ENCODE measurements around the gene TAX1BP3. TPM values are rescaled to one million over a fixed set of nuclear protein-coding genes. Genes with fewer than 3 reads are reported as not detected.

TAX1BP3 gene
- total and polyA plus RNA-seq, 4 donors: 11.9 to 27.7 (median 20.0) TPM

DNA sequence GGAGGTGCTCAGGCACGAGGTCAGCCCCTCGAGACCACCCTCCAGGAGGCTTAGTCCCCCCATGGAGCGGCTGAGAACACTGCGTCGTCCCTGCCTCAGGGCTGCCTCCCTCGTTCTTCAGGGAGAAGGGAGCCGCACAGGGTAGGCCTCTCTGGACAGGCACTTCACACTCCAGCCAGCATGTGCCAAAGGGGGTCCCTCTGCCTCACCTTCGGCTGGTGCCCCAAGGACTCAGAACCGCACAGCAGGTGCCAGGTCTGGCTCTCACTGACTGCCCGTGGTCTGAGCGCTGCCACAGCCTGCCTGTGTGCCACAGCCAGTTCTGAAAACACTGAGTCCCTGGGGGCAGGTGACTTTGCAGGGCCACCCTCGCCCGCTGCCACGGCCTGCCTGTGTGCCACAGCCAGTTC, 20.5 kb upstream of the TAX1BP3 start:
- TF ChIP-seq, protein P1, sequence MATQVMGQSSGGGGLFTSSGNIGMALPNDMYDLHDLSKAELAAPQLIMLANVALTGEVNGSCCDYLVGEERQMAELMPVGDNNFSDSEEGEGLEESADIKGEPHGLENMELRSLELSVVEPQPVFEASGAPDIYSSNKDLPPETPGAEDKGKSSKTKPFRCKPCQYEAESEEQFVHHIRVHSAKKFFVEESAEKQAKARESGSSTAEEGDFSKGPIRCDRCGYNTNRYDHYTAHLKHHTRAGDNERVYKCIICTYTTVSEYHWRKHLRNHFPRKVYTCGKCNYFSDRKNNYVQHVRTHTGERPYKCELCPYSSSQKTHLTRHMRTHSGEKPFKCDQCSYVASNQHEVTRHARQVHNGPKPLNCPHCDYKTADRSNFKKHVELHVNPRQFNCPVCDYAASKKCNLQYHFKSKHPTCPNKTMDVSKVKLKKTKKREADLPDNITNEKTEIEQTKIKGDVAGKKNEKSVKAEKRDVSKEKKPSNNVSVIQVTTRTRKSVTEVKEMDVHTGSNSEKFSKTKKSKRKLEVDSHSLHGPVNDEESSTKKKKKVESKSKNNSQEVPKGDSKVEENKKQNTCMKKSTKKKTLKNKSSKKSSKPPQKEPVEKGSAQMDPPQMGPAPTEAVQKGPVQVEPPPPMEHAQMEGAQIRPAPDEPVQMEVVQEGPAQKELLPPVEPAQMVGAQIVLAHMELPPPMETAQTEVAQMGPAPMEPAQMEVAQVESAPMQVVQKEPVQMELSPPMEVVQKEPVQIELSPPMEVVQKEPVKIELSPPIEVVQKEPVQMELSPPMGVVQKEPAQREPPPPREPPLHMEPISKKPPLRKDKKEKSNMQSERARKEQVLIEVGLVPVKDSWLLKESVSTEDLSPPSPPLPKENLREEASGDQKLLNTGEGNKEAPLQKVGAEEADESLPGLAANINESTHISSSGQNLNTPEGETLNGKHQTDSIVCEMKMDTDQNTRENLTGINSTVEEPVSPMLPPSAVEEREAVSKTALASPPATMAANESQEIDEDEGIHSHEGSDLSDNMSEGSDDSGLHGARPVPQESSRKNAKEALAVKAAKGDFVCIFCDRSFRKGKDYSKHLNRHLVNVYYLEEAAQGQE (IDR thresholded peaks at IDR 0.05): no peak
- TF ChIP-seq HNF4G (IDR thresholded peaks at IDR 0.05) (no peak), TAF1 (conservative IDR thresholded peaks at IDR 0.05) (no peak), YY1 (IDR thresholded peaks at IDR 0.05) (no peak), FOXA2 (IDR thresholded peaks at IDR 0.05) (no peak)
- H3K4me3 ChIP-seq (ENCODE audit: low read depth in 1 of 3, low read length in 3 of 3): no peak overlapping the region
- H3K9me3 ChIP-seq (ENCODE audit: control insufficient read depth in 4 of 4, low read length in 3 of 4): no peaks in the 10 kb centered on the region
- DNase-seq (ENCODE audit: low spot score): no peak
- no peaks in the 10 kb centered on the region for H3K36me3 ChIP-seq (ENCODE audit: control insufficient read depth in 4 of 4, insufficient read depth in 3 of 4, low read depth in 1 of 4, low read length in 3 of 4)
- WGBS: 81% methylated on average over 14 of the region's 14 CpGs
- no peak overlapping the region for H3K9ac ChIP-seq (ENCODE audit: low read depth in 1 of 2, low read length in 2 of 2)
- no peaks in the 10 kb centered on the region for H3K4me1 ChIP-seq (ENCODE audit: control insufficient read depth in 4 of 4, insufficient read depth in 4 of 4, low read length in 3 of 4)
- H3K27ac ChIP-seq (ENCODE audit: low read depth in 1 of 2, low read length in 2 of 2): no peak overlapping the region
- H3K27me3 ChIP-seq (ENCODE audit: control insufficient read depth in 4 of 4, insufficient read depth in 4 of 4, low read length in 3 of 4): no peaks in the 10 kb centered on the region

DNA sequence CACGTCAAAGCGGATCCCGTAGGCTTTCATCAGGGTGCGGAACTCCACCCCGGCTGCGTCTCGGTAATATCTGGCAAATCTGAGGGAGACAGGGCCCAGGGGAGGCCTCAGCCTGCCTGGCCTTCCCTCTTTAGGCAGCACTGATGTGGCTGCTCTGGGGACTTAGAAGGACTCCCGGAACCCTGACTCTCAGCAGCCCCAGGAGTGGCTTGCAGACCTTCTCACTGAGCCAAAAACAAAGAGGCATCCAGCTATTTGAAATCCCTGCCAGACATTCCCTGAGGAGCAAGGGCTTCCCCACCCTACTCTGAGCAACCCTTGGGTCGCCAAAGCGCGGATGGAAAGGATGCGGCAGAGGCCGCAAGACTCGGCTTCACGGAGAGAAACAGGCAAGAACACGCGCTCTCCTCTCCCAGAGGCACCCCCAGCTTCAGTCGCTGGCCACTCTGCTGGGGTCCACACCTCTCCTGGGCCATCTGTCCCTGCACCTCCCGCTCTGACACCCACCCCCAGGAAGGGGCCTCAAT, 19.7 kb upstream of the TAX1BP3 start:
- no peak for TF ChIP-seq RAD21 (IDR thresholded peaks at IDR 0.05)
- no peak for TF ChIP-seq JUND (IDR thresholded peaks at IDR 0.05)
- TF ChIP-seq NR2F2 (IDR thresholded peaks at IDR 0.05): no peak
- TF ChIP-seq HNF4A (conservative IDR thresholded peaks at IDR 0.05): no peak
- TF ChIP-seq SP1 (IDR thresholded peaks at IDR 0.05): no peak
- TF ChIP-seq, protein P2, sequence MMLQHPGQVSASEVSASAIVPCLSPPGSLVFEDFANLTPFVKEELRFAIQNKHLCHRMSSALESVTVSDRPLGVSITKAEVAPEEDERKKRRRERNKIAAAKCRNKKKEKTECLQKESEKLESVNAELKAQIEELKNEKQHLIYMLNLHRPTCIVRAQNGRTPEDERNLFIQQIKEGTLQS (IDR thresholded peaks at IDR 0.05): no peak
- no peak for TF ChIP-seq YY1 (IDR thresholded peaks at IDR 0.05)
- TF ChIP-seq, protein P3, sequence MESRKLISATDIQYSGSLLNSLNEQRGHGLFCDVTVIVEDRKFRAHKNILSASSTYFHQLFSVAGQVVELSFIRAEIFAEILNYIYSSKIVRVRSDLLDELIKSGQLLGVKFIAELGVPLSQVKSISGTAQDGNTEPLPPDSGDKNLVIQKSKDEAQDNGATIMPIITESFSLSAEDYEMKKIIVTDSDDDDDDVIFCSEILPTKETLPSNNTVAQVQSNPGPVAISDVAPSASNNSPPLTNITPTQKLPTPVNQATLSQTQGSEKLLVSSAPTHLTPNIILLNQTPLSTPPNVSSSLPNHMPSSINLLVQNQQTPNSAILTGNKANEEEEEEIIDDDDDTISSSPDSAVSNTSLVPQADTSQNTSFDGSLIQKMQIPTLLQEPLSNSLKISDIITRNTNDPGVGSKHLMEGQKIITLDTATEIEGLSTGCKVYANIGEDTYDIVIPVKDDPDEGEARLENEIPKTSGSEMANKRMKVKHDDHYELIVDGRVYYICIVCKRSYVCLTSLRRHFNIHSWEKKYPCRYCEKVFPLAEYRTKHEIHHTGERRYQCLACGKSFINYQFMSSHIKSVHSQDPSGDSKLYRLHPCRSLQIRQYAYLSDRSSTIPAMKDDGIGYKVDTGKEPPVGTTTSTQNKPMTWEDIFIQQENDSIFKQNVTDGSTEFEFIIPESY (IDR thresholded peaks at IDR 0.05): no peak
- TF ChIP-seq, protein P4, sequence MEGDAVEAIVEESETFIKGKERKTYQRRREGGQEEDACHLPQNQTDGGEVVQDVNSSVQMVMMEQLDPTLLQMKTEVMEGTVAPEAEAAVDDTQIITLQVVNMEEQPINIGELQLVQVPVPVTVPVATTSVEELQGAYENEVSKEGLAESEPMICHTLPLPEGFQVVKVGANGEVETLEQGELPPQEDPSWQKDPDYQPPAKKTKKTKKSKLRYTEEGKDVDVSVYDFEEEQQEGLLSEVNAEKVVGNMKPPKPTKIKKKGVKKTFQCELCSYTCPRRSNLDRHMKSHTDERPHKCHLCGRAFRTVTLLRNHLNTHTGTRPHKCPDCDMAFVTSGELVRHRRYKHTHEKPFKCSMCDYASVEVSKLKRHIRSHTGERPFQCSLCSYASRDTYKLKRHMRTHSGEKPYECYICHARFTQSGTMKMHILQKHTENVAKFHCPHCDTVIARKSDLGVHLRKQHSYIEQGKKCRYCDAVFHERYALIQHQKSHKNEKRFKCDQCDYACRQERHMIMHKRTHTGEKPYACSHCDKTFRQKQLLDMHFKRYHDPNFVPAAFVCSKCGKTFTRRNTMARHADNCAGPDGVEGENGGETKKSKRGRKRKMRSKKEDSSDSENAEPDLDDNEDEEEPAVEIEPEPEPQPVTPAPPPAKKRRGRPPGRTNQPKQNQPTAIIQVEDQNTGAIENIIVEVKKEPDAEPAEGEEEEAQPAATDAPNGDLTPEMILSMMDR (IDR thresholded peaks at IDR 0.05; ENCODE audit: low read depth, low read length, missing input control): no peak
- no peak for TF ChIP-seq RXRA (IDR thresholded peaks at IDR 0.05)
- TF ChIP-seq, protein P1 (IDR thresholded peaks at IDR 0.05): no peak
- TF ChIP-seq FOXA1 (IDR thresholded peaks at IDR 0.05): no peak
- TF ChIP-seq FOXA2 (IDR thresholded peaks at IDR 0.05): no peak
- Histone ChIP-seq H3K9me3 (ENCODE audit: control insufficient read depth in 4 of 4, low read length in 3 of 4) (no peaks in the 10 kb centered on the region), H3K4me3 (ENCODE audit: low read depth in 1 of 3, low read length in 3 of 3) (no peak overlapping the region), H3K27me3 (ENCODE audit: control insufficient read depth in 4 of 4, insufficient read depth in 4 of 4, low read length in 3 of 4) (no peaks in the 10 kb centered on the region), H3K9ac (ENCODE audit: low read depth in 1 of 2, low read length in 2 of 2) (no peak overlapping the region), H3K27ac (ENCODE audit: low read depth in 1 of 2, low read length in 2 of 2) (no peak overlapping the region), H3K4me1 (ENCODE audit: control insufficient read depth in 4 of 4, insufficient read depth in 4 of 4, low read length in 3 of 4) (no peaks in the 10 kb centered on the region), H3K36me3 (ENCODE audit: control insufficient read depth in 4 of 4, insufficient read depth in 3 of 4, low read depth in 1 of 4, low read length in 3 of 4) (no peaks in the 10 kb centered on the region)
- 61% methylated on average over 19 of the region's 19 CpGs for WGBS
- DNase-seq (ENCODE audit: low spot score): no peak

All from liver (tissue), 9 donors.